IPS DF 19.7 (cell line): ENCODE measurements around the gene NT5M.

Source experiments
- DNase-seq: peaks from one replicate; pipeline ENCODE4 v3.0.0-alpha.2; 2013; ENCODE audit warnings: low read depth, low spot score

The NT5M gene

DNA sequence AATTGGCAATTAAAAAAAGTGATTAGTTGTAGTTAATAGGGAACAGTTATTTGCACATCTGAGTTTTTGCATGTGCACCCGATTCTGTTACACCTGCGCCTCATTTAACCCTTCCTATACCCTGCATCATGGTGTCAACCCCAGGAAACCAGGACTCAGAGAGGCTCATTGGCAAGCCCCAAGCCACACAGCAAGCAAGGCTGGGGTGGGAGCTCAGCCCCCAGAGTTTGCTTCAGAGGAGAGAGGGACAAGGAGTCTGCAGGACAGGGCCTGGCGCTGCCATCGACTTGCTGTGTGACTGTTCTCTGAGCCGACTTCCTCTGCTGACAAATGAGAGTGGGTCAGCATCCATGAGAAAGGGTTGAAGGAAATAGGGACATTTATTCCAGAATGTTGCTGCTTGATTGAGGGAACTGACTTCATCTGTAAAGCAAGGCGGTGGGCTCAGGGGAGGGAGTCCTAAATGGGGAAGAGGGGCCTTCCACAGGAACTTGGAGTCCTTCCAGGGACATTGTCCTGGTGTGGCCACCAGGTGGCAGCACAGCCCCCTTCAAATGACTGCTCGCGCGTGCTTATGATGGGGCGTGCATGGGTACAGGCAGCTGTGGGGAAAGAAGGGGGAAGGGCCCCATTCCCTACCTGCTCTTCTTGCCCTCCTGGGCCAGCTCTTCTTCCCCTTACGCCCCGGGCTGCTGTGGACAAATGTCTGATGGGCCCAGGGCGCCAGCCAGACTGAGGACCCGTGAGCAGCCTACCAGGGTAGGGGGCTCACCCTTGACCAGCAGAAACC lies 51.6 kb downstream of the NT5M start:
- peak; percentile 28 for DNase-seq

DNA sequence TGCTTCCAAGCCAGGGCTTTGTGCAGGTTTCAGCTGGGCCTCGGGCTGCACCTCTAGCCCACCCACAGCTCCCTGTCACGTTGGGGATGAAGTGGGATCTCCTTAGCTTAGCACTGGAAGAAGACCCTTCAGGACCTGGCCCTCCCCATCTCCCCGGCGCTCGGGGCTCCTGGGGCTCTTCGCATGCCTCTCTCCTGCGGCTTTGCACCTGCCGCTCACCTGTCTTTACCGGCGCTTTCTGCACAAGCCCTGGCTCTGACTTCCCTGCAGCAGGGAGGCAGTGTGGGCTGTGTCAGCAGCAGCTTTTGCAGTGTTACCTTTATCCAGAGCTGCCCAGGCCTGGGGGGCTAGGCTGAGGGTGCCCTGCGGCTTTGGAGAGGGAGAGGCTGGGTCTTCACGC lies 52.3 kb downstream of the NT5M start:
- no peak for DNase-seq

DNA sequence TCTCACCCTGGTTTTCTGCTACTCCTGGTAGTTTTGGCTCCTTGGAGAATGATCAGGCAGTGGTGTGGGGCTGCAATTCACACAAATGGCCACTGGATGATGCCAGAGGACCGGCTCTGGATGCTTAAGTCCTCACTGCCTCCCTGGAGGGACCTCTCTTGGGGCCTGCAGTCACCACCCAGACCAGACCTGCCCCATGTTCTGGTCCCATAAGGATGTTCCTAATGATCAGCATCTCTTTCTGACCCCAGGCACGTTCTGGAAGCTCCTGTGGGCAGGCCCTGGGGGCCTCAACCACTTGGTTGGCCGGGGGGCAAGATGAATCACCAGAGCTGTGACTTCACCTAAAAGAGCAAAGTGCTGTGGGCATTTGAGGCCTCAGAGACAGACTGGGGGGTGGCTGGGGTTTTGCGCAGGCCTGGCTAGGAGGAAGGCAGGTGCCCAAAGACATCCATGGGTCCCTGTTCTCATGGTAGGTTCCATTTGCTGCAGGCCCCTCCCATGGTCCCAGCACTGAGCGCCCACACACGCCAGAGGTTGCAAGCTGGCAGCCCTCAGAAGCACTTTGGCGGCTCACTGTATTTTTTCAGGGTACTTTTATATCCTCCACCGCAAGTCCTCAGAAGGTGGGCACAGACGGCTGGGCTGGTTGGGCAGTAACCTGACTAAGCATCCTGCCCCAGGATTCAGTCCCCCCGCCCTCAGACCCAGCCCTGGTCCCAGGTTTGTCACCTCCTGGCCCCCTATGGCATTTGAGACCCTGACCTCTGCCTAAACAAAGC lies 53.2 kb downstream of the NT5M start:
- peak; percentile 33 for DNase-seq

DNA sequence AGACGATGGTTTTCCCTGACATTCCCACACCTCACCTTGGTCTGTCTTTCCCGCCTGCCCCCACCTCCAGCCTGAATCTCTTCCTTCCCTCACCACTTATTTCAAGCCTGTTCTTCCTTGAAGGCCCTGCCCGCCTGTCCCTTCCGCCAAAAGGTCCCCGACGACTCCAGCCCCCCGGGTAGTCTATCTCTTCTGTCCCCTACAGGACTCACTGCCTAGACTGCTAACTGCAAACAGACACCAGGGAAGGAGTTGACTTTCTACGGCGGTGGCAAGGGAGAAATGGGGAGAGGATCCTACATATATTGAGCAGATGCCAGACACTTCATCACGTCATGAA lies 53.7 kb downstream of the NT5M start:
- no peak for DNase-seq

DNA sequence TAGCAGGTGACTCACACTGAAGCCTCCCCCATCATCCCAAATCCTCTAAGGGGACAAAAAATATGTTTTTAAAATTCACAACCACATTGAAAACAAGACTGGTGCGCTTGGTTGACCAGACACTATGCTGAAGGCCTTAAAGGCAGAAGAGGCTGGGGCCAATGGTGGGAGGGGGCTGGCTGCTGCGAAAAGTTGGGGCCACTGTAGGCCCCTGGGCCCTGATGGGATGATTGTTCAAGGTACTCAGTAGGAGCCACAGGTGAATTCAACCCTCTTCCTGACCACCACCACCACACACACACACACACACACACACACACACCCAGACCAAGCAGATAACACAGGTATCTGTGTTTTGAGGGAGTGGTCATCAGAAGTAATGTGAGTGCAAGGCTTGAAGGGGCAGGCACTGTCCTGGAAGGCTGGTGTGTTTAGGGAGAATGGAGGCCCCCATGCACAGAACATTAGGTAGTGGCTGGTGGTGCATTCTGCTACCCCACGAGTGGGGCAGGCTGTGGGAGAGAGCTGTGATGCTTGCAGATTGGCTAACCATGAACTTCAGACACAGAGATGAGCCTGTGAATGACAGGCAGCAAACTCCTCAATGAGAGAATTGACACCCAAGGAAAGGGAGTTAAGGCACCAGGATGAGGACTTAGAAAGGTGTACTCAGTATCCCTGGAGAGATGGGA lies 55.0 kb downstream of the NT5M start:
- no peak for DNase-seq

DNA sequence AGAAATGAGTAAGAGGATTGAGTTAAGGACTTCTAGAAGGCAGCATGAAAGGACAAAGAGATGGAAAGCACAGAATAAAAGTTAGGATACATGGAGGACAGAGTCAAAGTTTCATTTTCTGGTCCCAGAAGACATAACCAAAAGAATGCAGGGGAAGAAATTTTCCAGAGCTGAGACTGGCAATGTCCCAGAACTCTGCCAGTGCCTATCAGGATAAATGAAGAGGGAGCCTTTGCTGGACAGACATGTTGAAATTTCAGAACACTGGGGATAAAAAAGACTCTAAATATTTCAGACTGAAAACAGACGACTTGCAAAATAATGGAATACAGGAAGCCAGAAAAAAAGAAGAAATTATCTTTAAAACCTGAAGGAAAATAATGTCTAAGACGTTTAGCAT lies 55.7 kb downstream of the NT5M start:
- no peak for DNase-seq

DNA sequence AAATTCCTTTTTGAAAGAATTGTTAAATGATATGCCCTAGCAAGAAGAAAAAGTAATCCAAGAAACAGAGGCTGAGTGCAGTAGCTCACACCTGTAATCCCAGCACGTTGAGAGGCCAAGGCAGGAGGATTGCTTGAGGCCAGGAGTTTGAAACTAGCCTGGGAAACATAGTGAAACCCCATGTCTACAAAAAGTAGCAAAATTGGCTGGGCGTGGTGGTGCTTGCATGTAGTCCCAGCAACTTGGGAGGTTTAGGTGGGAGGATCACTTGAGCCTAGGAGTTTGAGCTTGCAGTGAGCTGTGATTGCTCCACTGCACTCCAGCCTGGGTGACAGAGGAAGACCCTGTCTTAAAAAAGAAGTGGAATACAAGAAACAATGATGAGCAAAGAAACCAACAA lies 56.1 kb downstream of the NT5M start:
- no peak for DNase-seq

DNA sequence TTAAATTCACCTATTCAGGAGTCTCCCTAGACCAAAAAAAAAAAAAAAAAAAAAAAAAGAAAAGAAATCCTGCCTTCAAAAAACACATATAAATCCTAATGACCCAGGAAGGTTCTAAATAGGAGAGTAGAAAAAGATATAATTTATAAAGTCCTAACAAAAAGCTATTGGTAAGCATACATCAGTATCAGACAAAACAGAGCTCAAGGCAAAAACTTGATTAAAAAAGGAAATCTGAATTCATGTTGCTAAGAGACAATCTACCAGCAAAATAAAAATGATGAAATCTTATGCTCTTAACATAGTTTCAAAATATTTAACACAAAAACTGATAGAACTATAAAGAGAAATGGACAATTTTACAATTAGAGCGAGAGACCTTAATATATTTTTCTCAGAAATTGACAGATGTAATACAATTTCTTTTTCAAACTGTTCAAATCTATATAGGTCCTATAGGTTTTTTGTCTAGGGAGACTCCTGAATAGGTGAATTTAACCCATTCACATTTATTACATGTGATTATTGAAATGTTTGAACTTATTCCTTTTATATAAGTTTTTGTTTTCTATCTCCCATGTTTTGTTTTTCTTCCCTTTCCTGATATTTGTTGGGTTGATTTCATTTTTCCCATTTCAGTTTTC lies 57.0 kb downstream of the NT5M start:
- no peak for DNase-seq

DNA sequence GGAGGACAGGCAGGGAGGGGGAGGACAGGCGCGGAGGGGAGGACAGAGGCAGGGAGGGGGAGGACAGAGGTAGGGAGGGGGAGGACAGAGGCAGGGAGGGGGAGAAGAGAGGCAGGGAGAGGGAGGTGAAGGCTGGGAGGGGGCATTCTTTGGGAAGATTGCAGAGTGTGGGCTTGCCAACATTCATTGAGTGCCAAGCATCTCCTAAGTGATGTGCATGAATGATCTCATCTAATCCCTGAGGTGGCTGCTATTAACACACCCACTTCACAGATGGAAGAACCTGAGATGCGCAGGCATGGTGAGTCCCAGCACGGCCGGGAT lies 58.3 kb downstream of the NT5M start:
- DNase-seq: no peak

DNA sequence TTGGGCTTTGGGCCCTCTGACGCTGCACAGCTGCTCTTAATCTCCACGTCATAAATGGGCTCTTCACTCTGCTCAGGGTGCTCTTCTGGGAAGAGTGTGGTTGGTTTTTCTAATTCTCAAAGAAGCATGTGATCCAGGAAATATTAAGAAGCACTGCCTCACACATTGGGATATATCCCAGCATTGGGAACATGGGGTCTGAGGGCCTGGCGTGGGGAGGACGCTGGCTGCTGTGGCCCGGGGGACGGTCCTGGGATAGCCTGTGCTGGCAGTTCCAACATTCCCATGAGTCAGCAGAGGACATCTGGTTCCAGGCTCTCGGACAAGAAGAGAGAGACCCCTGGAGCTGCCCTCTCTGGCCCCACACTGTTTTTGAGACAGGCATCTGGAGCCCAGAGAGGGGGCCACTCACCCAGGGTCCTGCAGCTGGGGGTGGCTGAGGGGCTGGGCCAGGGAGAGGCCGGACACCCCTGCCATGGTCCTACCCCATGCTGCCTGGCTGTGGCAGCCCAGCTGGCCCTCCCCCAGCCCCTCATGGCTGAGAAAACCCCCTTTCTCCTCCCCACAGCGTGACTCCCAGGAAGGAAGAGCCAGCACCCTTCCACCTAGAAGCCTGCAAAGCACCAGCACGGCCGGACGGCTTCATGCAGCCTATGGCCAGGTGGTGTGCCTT lies 58.8 kb downstream of the NT5M start:
- DNase-seq: no peak

DNA sequence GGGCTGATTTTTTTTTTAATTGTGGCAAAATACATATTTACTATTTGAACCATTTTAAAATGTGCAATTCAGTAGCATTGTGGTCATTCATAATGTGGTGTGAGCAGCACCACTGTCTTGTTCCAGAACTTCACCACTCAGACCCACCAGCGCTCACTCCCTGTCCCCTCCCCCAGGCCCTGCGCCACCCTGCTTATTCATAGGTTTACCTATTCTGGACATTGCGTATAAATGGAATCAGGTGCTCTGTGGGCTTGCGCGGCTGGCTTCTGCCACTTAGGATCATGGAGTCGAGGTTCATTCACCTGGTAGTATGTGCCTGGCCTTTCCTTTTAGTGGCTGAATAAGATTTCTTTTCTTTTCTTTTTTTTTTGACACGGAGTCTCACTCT lies 59.4 kb downstream of the NT5M start:
- no peak for DNase-seq

DNA sequence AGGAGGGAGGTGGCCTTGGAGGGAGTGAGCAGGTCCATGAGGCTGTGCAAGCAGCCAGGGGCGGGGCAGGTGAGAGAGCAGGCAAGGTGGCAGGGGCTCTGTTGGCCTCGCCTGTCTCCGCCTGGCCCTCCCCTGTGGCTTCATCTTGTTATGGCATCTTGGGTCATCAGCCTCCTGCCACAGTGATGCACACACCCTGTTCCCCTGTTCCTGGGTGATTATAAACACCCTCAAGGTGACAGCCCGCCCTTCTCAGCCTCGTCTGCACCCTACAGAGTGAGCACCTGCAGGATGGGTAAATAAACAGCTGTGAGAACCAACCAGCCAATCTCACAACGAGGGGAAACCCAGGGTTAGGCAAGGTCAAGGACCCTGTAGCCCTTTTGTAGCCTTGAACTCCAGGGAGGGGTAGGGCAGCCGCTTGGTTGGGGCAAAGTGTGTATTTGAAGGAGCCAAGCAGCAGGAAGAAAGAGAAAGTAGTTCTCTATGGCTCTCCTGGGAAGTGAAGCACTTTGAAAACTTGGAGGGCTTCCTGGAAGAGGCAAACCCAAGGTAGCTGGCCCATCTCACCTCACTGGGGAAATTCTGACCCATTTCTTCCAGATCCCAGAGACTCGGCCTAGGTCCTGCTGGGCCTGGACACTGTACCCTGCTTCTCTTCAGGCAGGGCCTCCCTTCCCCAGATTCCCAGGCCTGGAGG lies 60.6 kb downstream of the NT5M start:
- no peak for DNase-seq

DNA sequence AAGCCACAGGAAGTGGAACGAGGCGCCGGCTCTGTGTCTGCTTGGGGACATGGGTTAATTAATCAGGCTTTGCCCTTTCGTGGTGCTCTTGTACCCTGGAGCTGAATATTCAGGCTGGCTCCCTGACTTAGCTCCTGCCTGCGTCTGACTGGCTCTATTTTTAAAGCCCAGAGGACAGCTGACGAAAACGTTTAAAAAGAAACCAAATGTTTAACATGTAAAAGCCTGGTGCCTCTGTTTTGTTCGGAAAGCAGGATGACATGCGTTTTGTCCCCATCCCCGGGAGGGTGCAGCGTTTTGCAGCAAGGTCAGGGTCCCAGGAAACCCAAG lies 61.1 kb downstream of the NT5M start:
- no peak for DNase-seq

DNA sequence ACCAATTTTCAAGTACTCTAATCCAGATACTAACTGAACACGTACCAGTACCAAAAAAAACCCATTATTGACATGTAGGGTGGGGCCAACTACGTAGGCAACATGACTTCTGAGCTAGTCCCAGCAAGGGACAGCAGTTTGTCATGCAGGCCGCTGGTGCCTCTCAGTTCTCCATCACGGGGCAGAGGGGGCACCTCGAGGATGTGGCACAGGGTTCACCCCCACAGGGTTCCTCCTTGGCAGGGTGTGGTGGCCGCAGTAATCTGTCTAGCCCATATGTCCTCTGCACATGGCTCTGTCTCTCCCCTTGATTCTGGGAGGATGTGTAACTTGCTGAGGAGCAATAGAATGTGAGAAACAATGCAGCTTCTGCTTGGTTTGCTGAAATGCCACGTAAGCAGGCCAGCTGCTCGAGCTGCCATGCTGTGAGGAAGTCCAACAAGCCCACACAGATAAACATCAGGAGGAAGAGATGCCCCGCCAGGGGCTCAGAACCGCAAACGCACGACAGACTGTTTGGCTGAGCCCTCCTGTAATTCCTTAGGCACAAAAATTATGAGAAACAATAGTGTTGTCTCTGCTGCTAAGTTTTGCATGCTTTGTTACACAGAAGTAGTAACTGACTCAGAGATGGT lies 62.4 kb downstream of the NT5M start:
- no peak for DNase-seq

DNA sequence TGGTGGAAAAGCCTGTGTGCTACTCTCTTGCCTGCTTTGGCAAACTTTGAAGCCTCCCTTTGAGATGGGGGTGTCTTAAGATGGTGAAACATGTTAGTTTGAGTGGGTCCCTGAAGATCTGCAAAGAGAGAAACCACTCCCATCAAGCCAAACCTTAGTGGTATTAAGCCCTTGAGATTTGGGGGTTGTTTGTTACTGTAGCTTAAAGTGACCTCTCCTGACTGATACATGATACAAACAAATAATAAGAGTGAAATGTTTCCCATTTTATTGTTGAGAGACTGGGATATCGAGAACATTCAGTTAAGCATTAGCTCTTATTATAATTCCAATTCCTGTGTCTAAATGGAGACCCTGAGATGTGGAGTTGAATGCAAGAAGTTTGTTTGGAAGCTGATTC lies 63.1 kb downstream of the NT5M start:
- no peak for DNase-seq

DNA sequence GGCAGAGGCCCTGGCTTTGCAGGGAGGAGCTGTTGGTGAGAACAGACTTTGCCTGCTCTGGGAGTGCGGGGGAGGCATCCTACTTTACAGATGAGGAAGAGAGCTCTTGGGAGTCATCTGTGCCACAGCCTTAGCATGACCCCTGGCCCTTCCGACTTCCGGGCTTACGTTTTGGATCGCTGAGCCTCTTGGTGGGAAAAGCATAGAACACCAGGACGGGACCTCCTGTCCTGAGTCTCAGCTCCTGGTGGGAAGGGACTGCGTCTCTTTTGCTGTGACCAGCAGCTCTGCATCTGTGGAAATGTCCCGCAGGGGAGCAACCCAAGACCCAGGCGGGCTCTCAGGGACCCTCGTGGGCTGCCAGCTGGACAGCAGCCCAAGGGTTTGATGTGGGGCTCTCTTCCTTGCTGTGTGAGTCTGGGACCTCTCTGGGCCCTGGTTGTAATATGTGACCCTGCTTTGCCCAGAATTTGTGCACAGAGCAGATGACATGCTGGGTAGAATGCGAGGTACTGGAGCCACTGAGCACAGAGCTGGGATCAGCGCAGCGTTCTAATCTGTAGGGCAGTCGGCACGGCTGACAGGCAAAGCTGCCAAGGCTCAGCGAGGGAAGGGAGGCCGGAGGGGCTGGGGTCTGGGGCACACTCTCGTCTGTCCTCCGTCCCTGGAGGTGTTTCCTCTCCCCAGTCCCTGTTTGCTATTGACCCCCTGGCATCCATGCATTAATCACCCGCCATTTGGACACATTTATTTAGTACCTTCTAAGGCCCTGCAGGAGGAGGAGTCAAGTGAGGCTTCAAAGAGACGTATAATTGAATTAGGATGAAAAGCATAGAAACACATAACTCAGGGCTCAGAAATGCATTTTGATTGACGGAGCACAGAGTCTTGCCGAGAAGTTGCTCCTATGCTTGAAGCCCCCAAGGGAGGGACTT lies 64.0 kb downstream of the NT5M start:
- DNase-seq: no peak

DNA sequence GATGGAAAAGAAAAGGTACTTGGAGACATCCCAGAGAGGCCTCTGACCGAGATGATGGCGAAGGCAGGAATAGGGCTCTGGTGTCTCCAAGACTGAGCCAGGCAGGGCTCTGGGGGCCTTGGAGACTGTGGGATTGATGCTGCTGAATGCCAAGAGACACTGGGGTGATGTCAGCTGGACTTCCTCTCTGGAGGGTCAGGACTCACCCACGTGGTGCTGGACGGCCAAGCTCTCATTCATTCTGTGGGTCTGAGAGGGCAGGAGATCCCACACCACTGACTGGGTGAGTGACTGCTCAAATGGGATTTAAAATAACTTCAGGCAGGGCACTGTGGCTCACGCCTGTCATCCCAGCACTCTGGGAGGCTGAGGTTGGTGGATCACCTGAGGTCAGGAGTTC lies 64.8 kb downstream of the NT5M start:
- DNase-seq: no peak

DNA sequence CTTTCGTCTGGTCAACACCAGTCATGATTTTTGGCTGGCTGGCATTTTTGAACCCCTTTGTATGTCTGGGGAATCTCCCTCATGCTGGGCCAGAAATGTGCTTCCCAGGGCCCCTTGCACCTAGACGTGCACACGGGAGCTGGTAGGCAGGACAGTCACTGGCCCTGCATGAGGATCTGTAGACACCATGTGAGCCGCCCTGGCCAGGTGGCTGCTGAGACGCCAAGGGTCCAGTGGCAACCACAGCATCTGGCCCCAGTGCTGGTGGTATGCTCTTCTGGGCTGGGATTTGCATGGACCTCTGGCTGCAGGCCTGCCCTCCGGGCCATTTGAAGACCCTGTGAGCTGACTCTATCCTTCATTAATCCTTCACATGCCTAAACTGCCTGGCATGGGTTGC lies 67.5 kb downstream of the NT5M start:
- no peak for DNase-seq

DNA sequence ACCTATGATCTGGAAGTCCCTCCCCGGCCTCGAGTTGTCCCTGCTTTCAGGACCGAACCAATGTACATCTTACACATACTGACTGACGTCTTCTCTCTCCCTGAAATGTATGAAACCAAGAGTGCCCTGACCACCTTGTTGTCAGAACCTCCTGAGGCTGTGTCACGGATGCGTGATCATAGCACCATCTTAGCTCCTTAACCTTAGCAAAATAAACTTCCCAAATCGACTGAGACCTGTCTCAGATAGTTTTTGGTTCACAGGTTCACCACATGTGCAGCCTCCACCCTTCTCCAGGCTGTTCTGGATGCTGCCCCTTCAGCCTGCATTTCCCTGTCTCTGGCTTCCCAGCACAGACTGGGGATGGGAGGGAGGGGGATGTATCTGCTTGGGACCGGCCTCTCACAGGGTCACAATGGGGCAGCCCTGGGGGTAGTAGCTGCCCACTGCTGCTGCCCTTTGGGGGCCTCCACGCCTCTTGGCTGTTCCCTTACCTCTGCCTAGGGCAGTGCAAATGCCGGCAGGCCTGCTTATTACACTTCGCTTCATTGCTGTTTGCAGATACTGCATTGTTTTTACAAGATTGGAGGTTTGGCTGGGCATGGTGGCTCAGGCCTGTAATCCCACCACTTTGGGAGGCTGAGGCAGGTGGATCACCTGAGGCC lies 69.8 kb downstream of the NT5M start:
- DNase-seq: no peak
